Measurements from ENCODE around the gene GRID1. TPM values are rescaled to one million over a fixed set of nuclear protein-coding genes. Genes with fewer than 3 reads are reported as not detected.

The GRID1 gene
- total RNA-seq, 1 donor from 2014 or later, result 0.75 TPM

GRCh38 chr10:86252079-86252478 is 114.5 kb downstream of the GRID1 start:
- H3K4me2 ChIP-seq (ENCODE audit: low read length), result no peak overlapping the region
- H3K27ac Mint-ChIP-seq (ENCODE audit: unreplicated experiment), result no peak overlapping the region
- FAIRE-seq (no peak), DNase-seq (ENCODE audit: low read depth) (no peak)
- no peaks in the 10 kb centered on the region for H3K36me3 ChIP-seq (ENCODE audit: insufficient read depth, low read length)
- no peaks in the 10 kb centered on the region for H3K9me3 ChIP-seq (ENCODE audit: insufficient read depth, low read depth, low read length)
- no peak overlapping the region for H2AFZ ChIP-seq (ENCODE audit: low read depth, low read length)
- no peak overlapping the region for H3K9ac ChIP-seq (ENCODE audit: low read length)
- no peaks in the 10 kb centered on the region for H4K20me1 ChIP-seq (ENCODE audit: insufficient read depth, low read length)
- no peaks in the 10 kb centered on the region for H3K4me1 Mint-ChIP-seq (ENCODE audit: low read depth, unreplicated experiment)
- no peaks in the 10 kb centered on the region for H3K79me2 ChIP-seq (ENCODE audit: insufficient read depth, low read length)
- H3K9me3 Mint-ChIP-seq (ENCODE audit: unreplicated experiment), result peaks cover 12% of the 10 kb centered on the region
- H3K4me3 ChIP-seq (ENCODE audit: insufficient read depth, low read depth, low read length), result no peak overlapping the region
- peaks cover 15% of the 10 kb centered on the region for H3K27me3 Mint-ChIP-seq (ENCODE audit: low read depth, unreplicated experiment)
- no peaks in the 10 kb centered on the region for H3K27me3 ChIP-seq (ENCODE audit: insufficient read depth, low read length)
- H3K4me1 ChIP-seq (ENCODE audit: insufficient read depth, low read length), result no peaks in the 10 kb centered on the region
- no peak for TF ChIP-seq EZH2 (IDR thresholded peaks at IDR 0.05; ENCODE audit: insufficient read depth, low read length)
- TF ChIP-seq CTCF (IDR thresholded peaks at IDR 0.05; ENCODE audit: insufficient read depth, low read depth, low read length), result no peak
- H3K36me3 Mint-ChIP-seq (ENCODE audit: low read depth, unreplicated experiment), result no peaks in the 10 kb centered on the region
- no peak overlapping the region for H3K27ac ChIP-seq (ENCODE audit: low read depth, low read length)
- no peak overlapping the region for H3K4me3 Mint-ChIP-seq (ENCODE audit: unreplicated experiment)

- no peak overlapping the region for H3K4me2 ChIP-seq (ENCODE audit: low read length)
- FAIRE-seq, result no peak
Observed at GRCh38 chr10:86251426-86251825, 115.2 kb downstream of the GRID1 start.

More at GRCh38 chr10:86251426-86251825, 115.2 kb downstream of the GRID1 start:
- no peak overlapping the region for H3K27ac ChIP-seq (ENCODE audit: low read depth, low read length)
- no peaks in the 10 kb centered on the region for H3K9me3 ChIP-seq (ENCODE audit: insufficient read depth, low read depth, low read length)
- no peaks in the 10 kb centered on the region for H4K20me1 ChIP-seq (ENCODE audit: insufficient read depth, low read length)
- no peaks in the 10 kb centered on the region for H3K79me2 ChIP-seq (ENCODE audit: insufficient read depth, low read length)
- no peaks in the 10 kb centered on the region for H3K27me3 ChIP-seq (ENCODE audit: insufficient read depth, low read length)
- H3K9me3 Mint-ChIP-seq (ENCODE audit: unreplicated experiment), result peaks cover 12% of the 10 kb centered on the region
- no peak overlapping the region for H2AFZ ChIP-seq (ENCODE audit: low read depth, low read length)
- TF ChIP-seq CTCF (IDR thresholded peaks at IDR 0.05; ENCODE audit: insufficient read depth, low read depth, low read length) (no peak), EZH2 (IDR thresholded peaks at IDR 0.05; ENCODE audit: insufficient read depth, low read length) (no peak)
- H3K4me3 Mint-ChIP-seq (ENCODE audit: unreplicated experiment), result no peak overlapping the region
- no peak for DNase-seq (ENCODE audit: low read depth)
- H3K27ac Mint-ChIP-seq (ENCODE audit: unreplicated experiment), result no peak overlapping the region
- H3K36me3 ChIP-seq (ENCODE audit: insufficient read depth, low read length), result no peaks in the 10 kb centered on the region
- peaks cover 20% of the 10 kb centered on the region for H3K27me3 Mint-ChIP-seq (ENCODE audit: low read depth, unreplicated experiment)
- no peak overlapping the region for H3K9ac ChIP-seq (ENCODE audit: low read length)
- H3K36me3 Mint-ChIP-seq (ENCODE audit: low read depth, unreplicated experiment), result no peaks in the 10 kb centered on the region
- no peak overlapping the region for H3K4me3 ChIP-seq (ENCODE audit: insufficient read depth, low read depth, low read length)
- H3K4me1 ChIP-seq (ENCODE audit: insufficient read depth, low read length), result no peaks in the 10 kb centered on the region
- H3K4me1 Mint-ChIP-seq (ENCODE audit: low read depth, unreplicated experiment), result no peaks in the 10 kb centered on the region
